Left ventricle myocardium inferior (tissue), 1 donor: ENCODE data around the gene RALGPS1. TPM values are rescaled to one million over a fixed set of nuclear protein-coding genes. Genes with fewer than 3 reads are reported as not detected.

Experiments
- DNase-seq: peaks from one replicate; pipeline ENCODE4 v3.0.0-alpha.2; 2020
- H3K27ac ChIP-seq: fragments of 200-600 bp; replicated peaks from 2 replicates; pipeline ENCODE4 v1.8.0; 2021
- H3K27me3 ChIP-seq: fragments of 200-600 bp; 2 replicates; pipeline ENCODE4 v1.8.0; 2021; ENCODE audit warnings: low read depth
- H3K36me3 ChIP-seq: fragments of 200-600 bp; 2 replicates; pipeline ENCODE4 v1.8.0; 2021
- H3K4me1 ChIP-seq: fragments of 200-600 bp; 2 replicates; pipeline ENCODE4 v1.8.0; 2021
- H3K4me3 ChIP-seq: fragments of 200-600 bp; 2 replicates; pipeline ENCODE4 v1.8.0; 2021; ENCODE audit warnings: mild to moderate bottlenecking, moderate library complexity
- H3K9me3 ChIP-seq: fragments of 200-600 bp; replicated peaks from 2 replicates; pipeline ENCODE4 v1.8.0; 2021
- intact Hi-C: fragments of 100-400 bp; cut with micrococcal nuclease; formaldehyde crosslinking; loops from one replicate; pipeline ENCODE4 v1.11.0; 2022
- total RNA-seq: library from RNA; stranded (reverse); fragmentation: NEBNext Ultra II Directional; extraction: Animal tissue kit (Norgen Biotek cat#: 25700); gene quantifications from one replicate; pipeline ENCODE4 v1.2.1, GENCODE V29; 2021
- TF ChIP-seq, protein P1 (sequence below): fragments of 200-600 bp; IDR thresholded peaks from 2 replicates; pipeline ENCODE4 v1.8.0; 2021; ENCODE audit warnings: antibody characterized with exemption, mild to moderate bottlenecking, borderline replicate concordance
- donor health status: DM: no; HTN: yes; CAD: no; lungs with severe emphysema.

RALGPS1 gene
- total RNA-seq, 1 donor from 2014 or later, result 18.9 TPM

DNA sequence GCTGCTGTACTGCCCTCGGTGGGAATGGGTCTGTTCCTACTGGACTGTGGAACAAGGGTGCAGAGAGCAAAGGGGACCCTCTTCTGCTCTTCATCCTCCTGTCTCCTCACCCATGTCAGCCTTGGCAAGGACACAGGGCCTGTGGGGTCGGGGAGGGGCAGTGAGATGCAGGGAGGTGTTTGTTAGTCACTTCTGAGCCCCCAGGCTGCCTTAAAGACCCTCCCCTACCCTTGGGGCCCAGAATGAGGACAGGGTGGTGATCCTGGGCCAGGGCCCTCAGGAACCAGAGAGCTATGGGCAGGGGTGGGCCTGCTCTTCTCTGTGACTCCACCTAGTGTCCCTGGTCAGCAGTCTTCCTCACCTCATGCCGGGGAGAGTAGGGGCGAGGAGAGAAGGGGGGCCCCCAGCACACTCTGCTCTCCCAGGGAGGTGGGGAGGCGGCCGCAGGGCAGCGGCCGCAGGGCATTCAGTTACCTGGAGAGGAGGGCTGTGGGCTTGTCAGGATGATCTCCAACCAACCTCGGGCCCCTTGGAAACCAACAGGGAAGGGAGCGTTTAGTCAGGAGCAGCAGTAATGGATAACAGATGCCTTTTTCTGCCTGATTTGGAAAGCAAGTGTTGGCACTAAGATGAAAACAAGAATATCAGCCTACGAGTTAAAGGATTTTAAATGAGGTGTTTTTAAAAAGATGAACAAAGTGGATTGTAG, 288.0 kb downstream of the RALGPS1 start:
- no peaks in the 10 kb centered on the region for H3K27me3 ChIP-seq
- H3K4me1 ChIP-seq, result peaks cover 29% of the 10 kb centered on the region
- H3K36me3 ChIP-seq, result peaks cover 5% of the 10 kb centered on the region
- H3K9me3 ChIP-seq, result no peaks in the 10 kb centered on the region
- no peak overlapping the region for H3K4me3 ChIP-seq
- TF ChIP-seq, protein P1, sequence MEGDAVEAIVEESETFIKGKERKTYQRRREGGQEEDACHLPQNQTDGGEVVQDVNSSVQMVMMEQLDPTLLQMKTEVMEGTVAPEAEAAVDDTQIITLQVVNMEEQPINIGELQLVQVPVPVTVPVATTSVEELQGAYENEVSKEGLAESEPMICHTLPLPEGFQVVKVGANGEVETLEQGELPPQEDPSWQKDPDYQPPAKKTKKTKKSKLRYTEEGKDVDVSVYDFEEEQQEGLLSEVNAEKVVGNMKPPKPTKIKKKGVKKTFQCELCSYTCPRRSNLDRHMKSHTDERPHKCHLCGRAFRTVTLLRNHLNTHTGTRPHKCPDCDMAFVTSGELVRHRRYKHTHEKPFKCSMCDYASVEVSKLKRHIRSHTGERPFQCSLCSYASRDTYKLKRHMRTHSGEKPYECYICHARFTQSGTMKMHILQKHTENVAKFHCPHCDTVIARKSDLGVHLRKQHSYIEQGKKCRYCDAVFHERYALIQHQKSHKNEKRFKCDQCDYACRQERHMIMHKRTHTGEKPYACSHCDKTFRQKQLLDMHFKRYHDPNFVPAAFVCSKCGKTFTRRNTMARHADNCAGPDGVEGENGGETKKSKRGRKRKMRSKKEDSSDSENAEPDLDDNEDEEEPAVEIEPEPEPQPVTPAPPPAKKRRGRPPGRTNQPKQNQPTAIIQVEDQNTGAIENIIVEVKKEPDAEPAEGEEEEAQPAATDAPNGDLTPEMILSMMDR, result no peak
- DNase-seq, result peak; percentile 12
- intact Hi-C loops, result no loop called here
- no peak overlapping the region for H3K27ac ChIP-seq

DNA sequence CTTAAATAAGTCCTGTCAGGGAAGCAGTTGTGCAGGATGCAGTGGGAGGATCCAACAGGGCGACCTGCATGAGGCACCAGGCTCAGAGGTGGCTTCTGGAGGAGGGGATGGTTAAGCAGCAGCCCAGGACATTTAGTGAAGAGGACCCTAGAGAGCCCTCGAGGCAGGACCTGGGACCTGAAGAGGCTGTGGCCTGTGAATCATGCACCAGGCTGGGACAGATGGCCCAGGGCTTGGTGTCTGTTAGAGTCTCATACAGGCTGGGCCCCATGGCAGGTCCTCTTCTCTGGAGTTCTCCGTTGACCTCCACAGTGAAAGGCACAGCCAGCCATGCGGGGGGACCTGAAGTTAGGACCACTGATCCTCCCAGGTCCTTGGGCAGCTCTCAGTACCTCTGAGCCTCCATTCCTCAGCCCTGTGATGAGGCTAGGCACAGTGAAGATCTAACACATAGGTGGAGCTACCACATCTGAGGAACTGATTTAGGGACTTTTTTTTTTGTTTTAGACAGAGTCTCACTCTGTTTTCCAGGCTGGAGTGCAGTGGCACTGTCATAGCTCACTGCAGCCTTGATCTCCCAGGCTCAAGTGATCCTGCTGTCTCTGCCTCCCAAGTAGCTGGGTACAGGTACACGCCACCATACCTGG, 289.2 kb downstream of the RALGPS1 start:
- Histone ChIP-seq H3K36me3 (peaks cover 5% of the 10 kb centered on the region), H3K27ac (no peak overlapping the region), H3K4me3 (no peak overlapping the region), H3K27me3 (no peaks in the 10 kb centered on the region), H3K4me1 (peaks cover 17% of the 10 kb centered on the region), H3K9me3 (no peaks in the 10 kb centered on the region)
- intact Hi-C loops, result no loop called here
- TF ChIP-seq, protein P1, result no peak
- peak; percentile 10 for DNase-seq

DNA sequence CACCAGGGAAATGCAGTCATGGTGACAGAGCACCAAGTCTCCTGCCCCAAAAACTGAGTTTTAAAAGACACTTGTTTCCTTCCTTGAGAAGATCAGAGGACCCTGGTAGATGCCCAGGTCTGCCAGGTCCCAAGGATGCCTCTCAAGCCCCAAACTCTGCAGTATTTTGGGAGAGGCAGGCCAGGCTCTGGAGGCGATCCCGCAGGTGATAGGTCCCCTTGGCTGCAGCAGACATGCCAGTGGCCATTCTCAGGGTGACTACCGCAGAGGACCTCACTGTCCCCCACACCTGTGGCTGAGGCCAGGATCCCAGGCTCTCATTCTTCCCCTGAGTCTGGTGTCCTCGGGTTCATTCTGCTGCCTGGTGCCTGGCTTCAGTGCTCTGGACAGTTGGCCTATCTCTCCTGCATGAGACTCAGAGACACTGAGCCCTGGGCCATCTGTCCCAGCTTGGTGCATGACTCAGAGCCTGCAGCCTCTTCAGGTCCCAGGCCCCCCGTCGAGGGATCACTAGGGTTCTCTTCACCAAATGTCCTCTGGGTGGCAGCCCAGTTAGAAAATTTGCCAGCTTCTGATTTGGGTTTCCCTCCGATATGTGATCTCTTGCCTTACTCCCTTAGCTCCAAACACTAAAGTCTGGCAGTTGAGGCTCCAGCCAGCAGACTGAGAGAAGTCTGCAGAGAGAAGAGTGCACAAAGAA, 290.3 kb downstream of the RALGPS1 start:
- TF ChIP-seq, protein P1, result peak; percentile 41
- intact Hi-C loops, result no loop called here
- no peaks in the 10 kb centered on the region for H3K9me3 ChIP-seq

GRCh38 chr9:127205952-127206351, 291.4 kb downstream of the RALGPS1 start:
- Histone ChIP-seq H3K27ac (no peak overlapping the region), H3K36me3 (peaks cover 5% of the 10 kb centered on the region)
- no peak for DNase-seq

More for the DNA sequence above, 290.3 kb downstream of the RALGPS1 start:
- Histone ChIP-seq H3K36me3 (peaks cover 5% of the 10 kb centered on the region), H3K27me3 (no peaks in the 10 kb centered on the region), H3K4me3 (no peak overlapping the region), H3K4me1 (peaks cover 10% of the 10 kb centered on the region), H3K27ac (no peak overlapping the region)
- DNase-seq, result peak; percentile 20

DNA sequence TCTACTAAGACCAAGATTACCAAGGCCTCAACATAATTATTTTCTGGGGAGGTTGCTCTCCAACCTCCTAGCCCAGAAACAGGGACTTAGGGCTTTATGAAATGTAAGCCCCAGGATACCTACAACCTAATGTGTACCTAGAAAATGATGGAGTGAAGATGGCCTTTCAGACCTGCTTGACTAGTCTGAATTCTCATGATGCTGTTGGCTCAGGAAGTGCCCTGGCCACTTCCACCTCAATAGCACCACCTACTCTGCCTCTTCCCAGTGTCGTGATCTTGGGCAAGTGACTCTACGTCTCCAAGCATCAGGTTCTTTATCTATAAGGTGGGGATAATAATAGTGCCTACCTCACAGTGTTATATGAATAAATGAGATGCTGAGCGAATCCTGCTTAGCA, 292.1 kb downstream of the RALGPS1 start:
- intact Hi-C loops, result no loop called here
- Histone ChIP-seq H3K27me3 (no peaks in the 10 kb centered on the region), H3K36me3 (peaks cover 5% of the 10 kb centered on the region), H3K4me1 (peaks cover 10% of the 10 kb centered on the region), H3K4me3 (no peak overlapping the region), H3K27ac (no peak overlapping the region), H3K9me3 (no peaks in the 10 kb centered on the region)
- no peak for DNase-seq
- TF ChIP-seq, protein P1, result no peak

More at GRCh38 chr9:127205952-127206351, 291.4 kb downstream of the RALGPS1 start:
- TF ChIP-seq, protein P1, result no peak
- H3K4me1 ChIP-seq, result peaks cover 10% of the 10 kb centered on the region
- intact Hi-C loops, result no loop called here
- no peaks in the 10 kb centered on the region for H3K27me3 ChIP-seq
- no peak overlapping the region for H3K4me3 ChIP-seq
- no peaks in the 10 kb centered on the region for H3K9me3 ChIP-seq
